ENCODE measurements around the gene LRRC41. TPM values are rescaled to one million over a fixed set of nuclear protein-coding genes. Genes with fewer than 3 reads are reported as not detected.
"Not testable (repeated sequence)": the region's sequence is repeated elsewhere in the genome, so short reads cannot be mapped to it uniquely, and the experiment has no call there.

LRRC41 gene
- total and polyA plus RNA-seq, 2 experiments from 2014 or later = 103 to 133 TPM

- H3F3A ChIP-seq (ENCODE audit: insufficient read depth) = 0 out of 2 replicates have a peak, but pooled peaks cover 3% of the 10 kb centered on the region
- no peak overlapping the region for H2AFZ ChIP-seq
- no peaks in the 10 kb centered on the region for H3K79me2 ChIP-seq (ENCODE audit: insufficient read depth)
- H3K27ac ChIP-seq = no peak overlapping the region
- H3K9me2 ChIP-seq (ENCODE audit: insufficient read depth) = no peaks in the 10 kb centered on the region
- in situ Hi-C loops (cut with MboI) = no loop called here
- H3K4me3 ChIP-seq = no peak overlapping the region
- H3K4me1 ChIP-seq (ENCODE audit: insufficient read depth) = no peaks in the 10 kb centered on the region
- no peak overlapping the region for H3K9ac ChIP-seq
- no peaks in the 10 kb centered on the region for H4K20me1 ChIP-seq (ENCODE audit: insufficient read depth)
- DNase-seq = no peak
- H3K27me3 ChIP-seq (replicated peaks; ENCODE audit: insufficient read depth) = no peaks in the 10 kb centered on the region
- WGBS, 2 experiments (ENCODE audit: low coverage in 1 of 2, low lambda C conversion rate in 2 of 2, missing lambda C conversion rate in 2 of 2) = 63 to 69% methylated on average over 4 of the region's 4 CpGs
- no peak for TF ChIP-seq EZH2phosphoT487 (IDR thresholded peaks at IDR 0.05; ENCODE audit: insufficient read depth, low read depth)
- no peak for TF ChIP-seq EZH2 (IDR thresholded peaks at IDR 0.05; ENCODE audit: insufficient read depth, poor library complexity, severe bottlenecking)
- H3K36me3 ChIP-seq (ENCODE audit: low read depth) = no peaks in the 10 kb centered on the region
- no peaks in the 10 kb centered on the region for H3K9me3 ChIP-seq (ENCODE audit: low read depth)
- H3K4me2 ChIP-seq (ENCODE audit: unreplicated experiment) = no peak overlapping the region
These were observed 66.5 kb downstream of the LRRC41 start for GRCh38 chr1:46236882-46237281.

GRCh38 chr1:46231231-46231630 lies 72.2 kb downstream of the LRRC41 start:
- in situ Hi-C loops (cut with MboI); H3K9me2 ChIP-seq (ENCODE audit: insufficient read depth); H3K4me1 ChIP-seq (ENCODE audit: insufficient read depth); DNase-seq; H3K79me2 ChIP-seq (ENCODE audit: insufficient read depth); H3K4me3 ChIP-seq; H3K9ac ChIP-seq; H3K36me3 ChIP-seq (ENCODE audit: low read depth); H3K27ac ChIP-seq; H3K27me3 ChIP-seq (replicated peaks; ENCODE audit: insufficient read depth); H3K4me2 ChIP-seq (ENCODE audit: unreplicated experiment); H2AFZ ChIP-seq; H3F3A ChIP-seq (ENCODE audit: insufficient read depth); H3K9me3 ChIP-seq (ENCODE audit: low read depth); H4K20me1 ChIP-seq (ENCODE audit: insufficient read depth): not testable (repeated sequence)
- 97 to 100% methylated on average over 3 of the region's 3 CpGs for WGBS, 2 experiments (ENCODE audit: low coverage in 1 of 2, low lambda C conversion rate in 2 of 2, missing lambda C conversion rate in 2 of 2)

Other genes starting within 250 kb of the LRRC41 start
- 0.76 and 1.9 TPM in 2 replicates for gene PIK3R3, start 171.0 kb downstream of the LRRC41 start, total RNA-seq (2014; rRNA removed; shearing (Covaris generic))
- gene PIK3R3, start 171.0 kb downstream of the LRRC41 start, polyA plus RNA-seq (2016; fragmentation: Nextera tagmentation; extraction: Ambion mirVana) = 1.3 and 1.6 TPM in 2 replicates
- not detected in 2 replicates for gene TSPAN1, start 128.5 kb downstream of the LRRC41 start, total RNA-seq (2014; rRNA removed; shearing (Covaris generic))
- gene TSPAN1, start 128.5 kb downstream of the LRRC41 start, polyA plus RNA-seq (2016; fragmentation: Nextera tagmentation; extraction: Ambion mirVana) = 0.38 and 0.70 TPM in 2 replicates
- not detected in 2 replicates for gene P3R3URF, start 127.1 kb downstream of the LRRC41 start, total RNA-seq (2014; rRNA removed; shearing (Covaris generic))
- gene P3R3URF, start 127.1 kb downstream of the LRRC41 start, polyA plus RNA-seq (2016; fragmentation: Nextera tagmentation; extraction: Ambion mirVana) = not detected in 2 replicates
- gene POMGNT1, start 105.2 kb downstream of the LRRC41 start, total RNA-seq (2014; rRNA removed; shearing (Covaris generic)) = 79.1 and 98.6 TPM in 2 replicates
- gene POMGNT1, start 105.2 kb downstream of the LRRC41 start, polyA plus RNA-seq (2016; fragmentation: Nextera tagmentation; extraction: Ambion mirVana) = 57.6 and 58.9 TPM in 2 replicates
- 2.8 and 3.3 TPM in 2 replicates for gene LURAP1, start 100.3 kb downstream of the LRRC41 start, total RNA-seq (2014; rRNA removed; shearing (Covaris generic))
- 1.9 and 2.4 TPM in 2 replicates for gene LURAP1, start 100.3 kb downstream of the LRRC41 start, polyA plus RNA-seq (2016; fragmentation: Nextera tagmentation; extraction: Ambion mirVana)
- 1.9 and 3.0 TPM in 2 replicates for gene RAD54L, start 55.9 kb downstream of the LRRC41 start, total RNA-seq (2014; rRNA removed; shearing (Covaris generic))
- gene RAD54L, start 55.9 kb downstream of the LRRC41 start, polyA plus RNA-seq (2016; fragmentation: Nextera tagmentation; extraction: Ambion mirVana) = 4.4 and 4.9 TPM in 2 replicates
- gene UQCRH, start 82 bp upstream of the LRRC41 start, total RNA-seq (2014; rRNA removed; shearing (Covaris generic)) = 334 and 337 TPM in 2 replicates
- gene UQCRH, start 82 bp upstream of the LRRC41 start, polyA plus RNA-seq (2016; fragmentation: Nextera tagmentation; extraction: Ambion mirVana) = 237 and 238 TPM in 2 replicates
- 11.7 and 12.5 TPM in 2 replicates for gene NSUN4, start 37.2 kb upstream of the LRRC41 start, total RNA-seq (2014; rRNA removed; shearing (Covaris generic))
- gene NSUN4, start 37.2 kb upstream of the LRRC41 start, polyA plus RNA-seq (2016; fragmentation: Nextera tagmentation; extraction: Ambion mirVana) = 11.4 and 14.9 TPM in 2 replicates
- gene FAAH, start 90.7 kb upstream of the LRRC41 start, total RNA-seq (2014; rRNA removed; shearing (Covaris generic)) = 0.38 and 0.97 TPM in 2 replicates
- 0.74 and 0.98 TPM in 2 replicates for gene FAAH, start 90.7 kb upstream of the LRRC41 start, polyA plus RNA-seq (2016; fragmentation: Nextera tagmentation; extraction: Ambion mirVana)
- gene DMBX1, start 186.2 kb upstream of the LRRC41 start, total RNA-seq (2014; rRNA removed; shearing (Covaris generic)) = not detected in 2 replicates
- gene DMBX1, start 186.2 kb upstream of the LRRC41 start, polyA plus RNA-seq (2016; fragmentation: Nextera tagmentation; extraction: Ambion mirVana) = not detected in 2 replicates
- not detected in 2 replicates for gene KNCN, start 248.0 kb upstream of the LRRC41 start, total RNA-seq (2014; rRNA removed; shearing (Covaris generic))
- not detected in 2 replicates for gene KNCN, start 248.0 kb upstream of the LRRC41 start, polyA plus RNA-seq (2016; fragmentation: Nextera tagmentation; extraction: Ambion mirVana)

Measured in GM23248 (cell line).